Tibial nerve (tissue), 4 donors: ENCODE measurements around the gene NPW.

Source experiments
- EP300 ChIP-seq, 2 donors: sonication (generic); formaldehyde crosslinking; IDR thresholded peaks; one replicate each; pipeline ENCODE4 v1.6.1; 2017; ENCODE audit warnings: antibody characterized with exemption in 2 of 2, mild to moderate bottlenecking in 1 of 2
- POLR2A ChIP-seq, 2 donors: fragments of 450-650 bp; IDR thresholded peaks; one replicate each; pipeline ENCODE4 v1.6.1; 2017; ENCODE audit warnings: antibody characterized with exemption in 2 of 2, mild to moderate bottlenecking in 2 of 2, moderate library complexity in 2 of 2
- TF ChIP-seq, protein P1 (sequence below), 5 experiments: fragments of 200-600 bp in 3 of 5; fragments of 450-650 bp in 2 of 5; sonication (generic) in 3 of 5; IDR thresholded peaks; one replicate each; pipeline ENCODE4 v1.5.1; 2016 to 2019; ENCODE audit warnings: antibody characterized with exemption in 5 of 5, mild to moderate bottlenecking in 3 of 5, moderate library complexity in 2 of 5

DNA sequence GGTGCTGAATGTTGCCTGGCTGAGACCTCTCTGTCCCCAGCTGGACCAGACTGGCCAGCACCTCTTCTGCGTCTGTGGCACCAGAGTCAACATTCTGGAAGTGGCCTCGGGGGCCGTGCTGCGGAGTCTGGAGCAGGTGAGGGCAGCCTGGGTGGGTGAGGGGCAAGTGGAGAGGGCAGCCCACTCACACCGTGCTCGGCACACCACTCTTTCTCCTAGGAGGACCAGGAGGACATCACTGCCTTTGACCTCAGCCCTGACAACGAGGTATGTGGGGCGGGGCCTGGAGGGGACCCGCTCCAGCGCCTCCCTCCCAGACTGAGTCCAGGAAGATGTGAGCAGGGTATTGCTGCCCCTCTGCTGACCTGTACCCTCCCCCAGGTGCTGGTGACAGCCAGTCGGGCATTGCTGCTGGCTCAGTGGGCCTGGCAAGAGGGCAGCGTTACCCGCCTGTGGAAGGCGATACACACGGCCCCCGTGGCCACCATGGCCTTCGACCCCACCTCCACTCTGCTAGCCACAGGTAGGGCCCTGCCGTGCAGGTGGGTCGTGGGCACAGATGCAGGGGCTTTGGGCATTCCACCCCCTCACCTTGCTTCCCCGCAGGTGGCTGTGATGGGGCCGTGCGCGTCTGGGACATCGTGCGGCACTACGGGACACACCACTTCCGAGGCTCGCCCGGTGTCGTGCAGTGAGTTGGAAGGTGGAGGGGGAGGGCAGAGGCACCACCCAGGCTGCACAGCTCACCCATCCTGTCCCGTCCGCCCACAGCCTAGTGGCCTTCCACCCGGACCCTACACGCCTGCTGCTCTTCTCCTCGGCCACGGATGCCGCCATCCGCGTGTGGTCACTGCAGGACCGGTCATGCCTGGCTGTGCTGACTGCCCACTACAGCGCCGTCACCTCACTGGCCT, 45.2 kb upstream of the NPW start:
- TF ChIP-seq, protein P1, sequence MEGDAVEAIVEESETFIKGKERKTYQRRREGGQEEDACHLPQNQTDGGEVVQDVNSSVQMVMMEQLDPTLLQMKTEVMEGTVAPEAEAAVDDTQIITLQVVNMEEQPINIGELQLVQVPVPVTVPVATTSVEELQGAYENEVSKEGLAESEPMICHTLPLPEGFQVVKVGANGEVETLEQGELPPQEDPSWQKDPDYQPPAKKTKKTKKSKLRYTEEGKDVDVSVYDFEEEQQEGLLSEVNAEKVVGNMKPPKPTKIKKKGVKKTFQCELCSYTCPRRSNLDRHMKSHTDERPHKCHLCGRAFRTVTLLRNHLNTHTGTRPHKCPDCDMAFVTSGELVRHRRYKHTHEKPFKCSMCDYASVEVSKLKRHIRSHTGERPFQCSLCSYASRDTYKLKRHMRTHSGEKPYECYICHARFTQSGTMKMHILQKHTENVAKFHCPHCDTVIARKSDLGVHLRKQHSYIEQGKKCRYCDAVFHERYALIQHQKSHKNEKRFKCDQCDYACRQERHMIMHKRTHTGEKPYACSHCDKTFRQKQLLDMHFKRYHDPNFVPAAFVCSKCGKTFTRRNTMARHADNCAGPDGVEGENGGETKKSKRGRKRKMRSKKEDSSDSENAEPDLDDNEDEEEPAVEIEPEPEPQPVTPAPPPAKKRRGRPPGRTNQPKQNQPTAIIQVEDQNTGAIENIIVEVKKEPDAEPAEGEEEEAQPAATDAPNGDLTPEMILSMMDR (IDR thresholded peaks at IDR 0.05): no peak
- TF ChIP-seq POLR2A (IDR thresholded peaks at IDR 0.05) (no peak), EP300 (IDR thresholded peaks at IDR 0.05) (no peak)
